Heart left ventricle (tissue), 16 donors: Measurements from ENCODE around the gene TPH2. TPM values are rescaled to one million over a fixed set of nuclear protein-coding genes. Genes with fewer than 3 reads are reported as not detected.

Experiments
- ATAC-seq, 4 donors: fragments of 200-7000 bp; cut with Tn5 transposase; one replicate each; pipeline ENCODE4 v1.9.1; 2020 to 2022; ENCODE audit warnings: moderate library complexity in 4 of 4, mild to moderate bottlenecking in 3 of 4, moderate number of reproducible peaks in 1 of 4
- DNase-seq, 5 donors: peaks; one replicate each; pipeline ENCODE4 v3.0.0-alpha.2; 2020
- H3K27ac ChIP-seq, 12 donors: fragments of 200-600 bp; sonication (generic) in 4 of 12; one replicate each; pipeline versions ENCODE4 v1.5.0 to v1.8.0; 2016 to 2022; ENCODE audit warnings: mild to moderate bottlenecking in 2 of 12
- H3K27me3 ChIP-seq, 9 donors: fragments of 200-600 bp; sonication (generic) in 2 of 9; one replicate each; pipeline versions ENCODE4 v1.5.1 to v1.8.0; 2016 to 2022; ENCODE audit warnings: mild to moderate bottlenecking in 3 of 9
- H3K36me3 ChIP-seq, 9 donors: fragments of 200-600 bp; sonication (generic) in 2 of 9; one replicate each; pipeline versions ENCODE4 v1.5.0 to v1.8.0; 2018 to 2022; ENCODE audit warnings: mild to moderate bottlenecking in 2 of 9
- H3K4me1 ChIP-seq, 12 donors: fragments of 200-600 bp; sonication (generic) in 4 of 12; one replicate each; pipeline versions ENCODE4 v1.5.0 to v1.8.0; 2016 to 2022; ENCODE audit warnings: mild to moderate bottlenecking in 3 of 12
- H3K4me3 ChIP-seq, 12 donors: fragments of 200-600 bp; sonication (generic) in 4 of 12; one replicate each; pipeline versions ENCODE4 v1.5.0 to v1.8.0; 2017 to 2022; ENCODE audit warnings: mild to moderate bottlenecking in 9 of 12, moderate library complexity in 4 of 12
- H3K9me3 ChIP-seq, 12 donors: fragments of 200-600 bp; sonication (generic) in 4 of 12; one replicate each; pipeline versions ENCODE4 v1.5.0 to v1.8.0; 2016 to 2022; ENCODE audit warnings: mild to moderate bottlenecking in 1 of 12
- CTCF ChIP-seq, 12 donors: fragments of 200-600 bp; sonication (generic) in 4 of 12; IDR thresholded peaks; one replicate each; pipeline versions ENCODE4 v1.5.0 to v1.8.0; 2018 to 2022; ENCODE audit warnings: antibody characterized with exemption in 12 of 12, mild to moderate bottlenecking in 5 of 12
- POLR2A ChIP-seq, 2 donors: fragments of 450-650 bp; IDR thresholded peaks; one replicate each; pipeline ENCODE4 v1.6.1; 2017; ENCODE audit warnings: antibody characterized with exemption in 2 of 2, mild to moderate bottlenecking in 2 of 2, moderate library complexity in 2 of 2
- WGBS, 4 donors: extraction: QIAGEN DNeasy Blood & Tissue Kit in 2 of 4; methylation state at CpG; one replicate each; pipeline versions ENCODE4 v1.1.5 to v1.1.7; 2013 to 2018; 5-methylcytosine and 5-hydroxymethylcytosine counted together
- intact Hi-C, 10 donors: fragments of 100-400 bp; cut with DNase I; formaldehyde crosslinking; loops; one replicate each; pipeline versions ENCODE4 v1.11.1 to v1.14.2; 2022
- polyA plus RNA-seq, 2 donors: library from polyadenylated mRNA; stranded (reverse); fragments of 200-250 nt; gene quantifications; one replicate each; pipeline ENCODE4 v1.2.3, GENCODE V29; 2013
- total RNA-seq, 9 donors: library from RNA; depleted of rRNA in 2 of 9; stranded (reverse); fragments of >200 nt in 2 of 9; fragmentation: NEBNext Ultra II Directional in 3 of 9; extraction: Animal tissue kit (Norgen Biotek cat#: 25700) in 3 of 9; gene quantifications; one replicate each; pipeline versions ENCODE4 v1.1.0 to v1.2.4, GENCODE V29; 2016 to 2023
- donor health status: ischemic (EF 13 %, LVEDD 7.1; RV severe dilation, severe dysfunction).
- donor health status: healthy with polysubstance abuse.
- donor health status: DM: no; HTN: yes; CAD: no.
- donor health status: DM: no; HTN: no; CAD: no.
- donor health status: ischemic (EF 25% LVEDD 6.9; RV normal size, moderate dysfunction).
- donor health status: ischemic (EF 25% LVEDD 5.7; RV mildly dilated, moderate dysfunction).
- donor health status: healthy.
- donor health status: DM: yes; HTN: yes; CAD: no.
- donor health status: ischemic (EF 35%, LVEDD 5.7; RV mildly dilated, moderate dysfunction).
- donor health status: nonischemic (EF 11% LVEDD 7.7; RV severe dilation, severe dysfunction).
- donor health status: DM: yes; HTN: yes; CAD: no.
- donor health status: PGD.
- donor health status: ischemic (EF 29% LVEDD 5.4; RV normal size, mild dysfunction).
- donor health status: nonischemic (EF 23%, LVEDD 6.1; RV moderate dilation, normal function).

The TPH2 gene
- total and polyA plus RNA-seq, 11 donors: 0.17 TPM; not detected in 10

DNA sequence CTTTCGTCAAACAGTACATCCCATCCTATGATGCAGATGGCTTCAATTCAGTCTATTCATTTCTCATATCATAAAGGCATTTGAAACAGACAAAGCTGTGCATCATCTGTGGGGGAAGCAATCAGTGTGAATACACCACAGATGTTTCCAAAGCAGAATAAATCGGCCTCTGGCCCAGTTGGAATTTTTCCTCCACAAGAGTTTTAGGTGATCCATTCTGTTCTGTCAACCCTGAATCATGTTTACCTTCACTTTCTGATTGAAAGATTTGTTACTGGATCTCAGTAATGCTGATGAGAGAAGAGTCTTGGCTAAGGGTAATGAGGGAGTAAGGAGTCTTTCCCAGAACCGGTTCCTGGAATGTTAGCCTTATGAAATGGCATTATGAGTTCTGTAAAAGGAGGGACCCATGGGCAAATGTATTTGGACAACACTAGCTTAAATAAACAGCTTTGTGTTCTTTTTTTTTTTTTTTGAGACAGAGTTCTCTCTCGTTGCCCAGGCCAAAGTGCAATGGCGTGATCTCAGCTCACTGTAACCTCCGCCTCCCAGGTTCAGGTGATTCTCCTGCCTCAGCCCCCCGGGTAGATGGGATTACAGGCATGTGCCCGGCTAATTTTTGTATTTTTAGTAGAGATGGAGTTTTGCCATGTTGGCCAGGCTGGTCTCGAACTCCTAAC, 62.5 kb downstream of the TPH2 start:
- intact Hi-C loops: no loop called here
- DNase-seq (no peak), ATAC-seq (no peak)
- no peak for TF ChIP-seq POLR2A (IDR thresholded peaks at IDR 0.05)
- no peak for TF ChIP-seq CTCF (IDR thresholded peaks at IDR 0.05)
- Histone ChIP-seq H3K36me3 (no peaks in the 10 kb centered on the region), H3K27ac (no peak overlapping the region), H3K9me3 (no peaks in the 10 kb centered on the region), H3K4me3 (no peak overlapping the region), H3K4me1 (no peaks in the 10 kb centered on the region), H3K27me3 (peaks cover 0 to 4% (median 0%) of the 10 kb centered on the region in 9 donors)
- WGBS, 4 donors: 76 to 84% (median 80%) methylated on average over 9 of the region's 9 CpGs

DNA sequence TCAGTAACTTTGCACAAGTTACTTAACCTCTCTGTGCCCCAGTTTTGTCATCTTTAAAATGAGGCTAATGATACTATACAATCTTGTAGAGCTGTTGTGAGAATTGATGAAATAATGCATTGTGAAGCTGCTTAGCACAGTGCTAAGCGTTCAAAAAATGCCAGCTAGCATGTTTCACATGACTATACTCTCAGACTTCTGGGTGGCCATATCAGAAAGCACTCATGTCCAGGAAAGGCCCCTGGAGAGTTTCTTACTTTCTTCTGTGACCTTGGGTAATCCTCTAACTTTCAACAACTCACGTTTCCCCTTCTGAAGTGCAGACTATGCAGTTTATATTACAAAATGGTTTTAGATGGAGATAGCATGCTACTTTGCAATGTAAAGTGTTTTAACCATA, 68.1 kb downstream of the TPH2 start:
- intact Hi-C loops: no loop called here
- 23 to 33% (median 29%) methylated on average over 2 of the region's 2 CpGs for WGBS, 4 donors
- H3K4me1 ChIP-seq: peaks cover 0 to 9% (median 0%) of the 10 kb centered on the region in 12 donors
- ATAC-seq (no peak), DNase-seq (no peak)
- TF ChIP-seq POLR2A (IDR thresholded peaks at IDR 0.05) (no peak), CTCF (IDR thresholded peaks at IDR 0.05) (no peak)
- H3K27me3 ChIP-seq: peaks cover 0 to 3% (median 0%) of the 10 kb centered on the region in 9 donors
- H3K4me3 ChIP-seq: no peak overlapping the region
- no peaks in the 10 kb centered on the region for H3K36me3 ChIP-seq
- no peak overlapping the region for H3K27ac ChIP-seq
- no peaks in the 10 kb centered on the region for H3K9me3 ChIP-seq

DNA sequence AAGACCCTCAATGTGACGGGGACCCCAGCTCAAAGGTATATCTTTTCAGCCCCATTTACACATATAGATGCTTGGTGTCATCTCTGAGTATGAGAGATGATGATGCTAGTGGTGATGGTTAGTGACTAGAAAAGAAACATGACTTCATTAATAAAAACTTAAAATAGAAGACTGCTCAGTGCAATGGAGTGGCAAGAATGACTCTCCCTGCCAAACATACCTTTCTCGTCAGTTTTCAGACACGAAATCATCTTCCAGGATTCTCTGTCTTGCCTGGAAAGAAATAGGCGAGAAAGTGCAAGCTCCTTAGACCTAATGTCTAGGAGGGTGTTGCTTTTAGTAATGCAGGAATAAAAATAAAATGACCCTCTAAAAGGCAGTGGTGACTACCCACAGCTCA, 71.7 kb downstream of the TPH2 start:
- WGBS, 4 donors: 30 to 42% (median 34%) methylated on average over 4 of the region's 4 CpGs
- Histone ChIP-seq H3K4me3 (no peak overlapping the region), H3K36me3 (no peaks in the 10 kb centered on the region), H3K9me3 (no peaks in the 10 kb centered on the region), H3K27me3 (peaks cover 0 to 3% (median 0%) of the 10 kb centered on the region in 9 donors), H3K27ac (no peak overlapping the region), H3K4me1 (peaks cover 0 to 9% (median 0%) of the 10 kb centered on the region in 12 donors)
- DNase-seq (no peak), ATAC-seq (peak; percentile 51 to 88 (median 76))
- intact Hi-C loops: loop anchor here in 1 of 10 donors (10.0 kb wide), 1 partner anchor 274 kb away; no protein-coding TSS in a partner anchor
- TF ChIP-seq CTCF (IDR thresholded peaks at IDR 0.05) (no peak), POLR2A (IDR thresholded peaks at IDR 0.05) (no peak)

DNA sequence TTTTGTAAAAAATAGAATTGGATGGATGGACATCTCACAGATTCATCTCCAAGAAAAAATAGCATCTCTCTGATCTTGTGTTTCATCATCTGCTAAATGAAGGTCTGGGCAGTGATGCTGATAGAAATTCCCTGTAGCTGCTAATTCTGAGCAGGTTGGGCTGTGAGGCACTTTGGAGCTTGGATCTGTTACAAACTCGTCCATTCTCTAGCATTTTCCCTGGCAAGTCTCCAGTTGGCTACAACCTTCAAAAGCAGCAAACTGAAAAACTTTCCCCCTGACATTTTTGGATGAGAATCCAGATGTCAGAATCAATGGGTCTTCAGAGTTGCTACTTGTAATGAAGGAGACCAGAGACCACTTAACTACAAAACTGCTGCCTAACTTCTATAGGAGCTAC, 72.7 kb downstream of the TPH2 start:
- intact Hi-C loops: loop anchor here in 1 of 10 donors (10.0 kb wide), 1 partner anchor 273 kb away; no protein-coding TSS in a partner anchor
- H3K9me3 ChIP-seq: no peaks in the 10 kb centered on the region
- H3K36me3 ChIP-seq: no peaks in the 10 kb centered on the region
- H3K27ac ChIP-seq: no peak overlapping the region
- WGBS, 4 donors: 0 to 14% (median 3%) methylated on average over 1 of the region's 1 CpG
- H3K4me3 ChIP-seq: no peak overlapping the region
- DNase-seq (no peak), ATAC-seq (no peak)
- TF ChIP-seq POLR2A (IDR thresholded peaks at IDR 0.05) (no peak), CTCF (IDR thresholded peaks at IDR 0.05) (no peak)
- peaks cover 0 to 9% (median 0%) of the 10 kb centered on the region in 12 donors for H3K4me1 ChIP-seq
- peaks cover 0 to 3% (median 0%) of the 10 kb centered on the region in 9 donors for H3K27me3 ChIP-seq
